ENCODE results near the gene TEKTIP1.
"Not testable (repeated sequence)": the region's sequence is repeated elsewhere in the genome, so short reads cannot be mapped to it uniquely, and the experiment has no call there.

Gene TEKTIP1

GRCh38 chr19:3524078-3524842, 14.7 kb upstream of the TEKTIP1 start:
- no peak for DNase-seq

GRCh38 chr19:3524904-3525451, 14.0 kb upstream of the TEKTIP1 start:
- DNase-seq: no peak

GRCh38 chr19:3526507-3527237, 12.3 kb upstream of the TEKTIP1 start:
- DNase-seq: no peak

DNA sequence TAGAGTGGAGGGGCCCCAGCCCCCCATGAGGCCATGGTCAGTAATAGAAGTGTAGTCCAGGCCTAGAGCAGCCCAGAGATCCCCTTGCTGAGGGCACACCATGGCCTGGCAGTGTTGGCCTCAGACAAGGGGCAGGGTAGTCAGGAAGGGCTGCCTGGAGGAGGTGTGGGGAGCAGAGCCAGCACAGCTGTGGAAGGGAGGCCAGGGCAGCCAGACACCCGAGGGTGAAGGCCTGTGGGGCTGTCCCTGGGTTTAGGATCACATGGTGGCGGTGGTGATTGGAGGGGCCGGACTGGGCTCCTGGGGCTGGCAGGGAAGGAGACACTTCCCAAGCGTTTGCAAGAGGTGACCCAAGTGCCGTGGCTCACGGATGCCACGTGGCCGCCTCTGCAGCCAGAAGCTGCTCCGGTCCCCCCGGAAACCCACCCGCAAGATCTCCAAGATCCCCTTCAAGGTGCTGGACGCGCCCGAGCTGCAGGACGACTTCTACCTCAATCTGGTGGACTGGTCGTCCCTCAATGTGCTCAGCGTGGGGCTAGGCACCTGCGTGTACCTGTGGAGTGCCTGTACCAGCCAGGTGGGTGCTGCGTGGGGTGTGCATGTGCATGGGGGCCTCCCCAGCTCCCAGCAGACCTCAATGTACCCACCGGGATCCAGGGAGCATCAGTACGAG, 11.6 kb upstream of the TEKTIP1 start:
- DNase-seq: no peak

DNA sequence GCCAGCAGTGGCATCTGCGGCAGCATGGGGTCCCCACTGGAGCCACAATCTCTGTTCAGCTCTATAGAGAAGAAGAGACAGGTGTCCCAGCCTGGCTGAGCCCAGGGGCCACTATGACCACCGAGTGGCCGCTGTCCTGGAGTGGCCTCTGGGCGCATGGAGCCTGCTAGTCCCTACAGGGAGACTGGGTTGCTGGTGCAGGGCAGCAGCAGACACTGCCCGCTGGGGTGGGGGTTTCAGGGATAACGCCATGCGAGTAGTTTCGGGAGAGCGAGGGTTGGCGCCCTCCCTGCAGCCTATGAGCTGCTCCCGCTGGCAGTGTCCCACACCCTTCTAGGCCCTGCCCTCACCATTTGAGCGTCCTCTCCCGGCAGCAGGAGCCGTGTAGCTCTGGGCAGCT, 10.9 kb upstream of the TEKTIP1 start:
- DNase-seq: no peak

- DNase-seq: no peak
These were observed 10.3 kb upstream of the TEKTIP1 start for GRCh38 chr19:3528539-3529211.

- DNase-seq: not testable (repeated sequence)
These were observed 9.7 kb upstream of the TEKTIP1 start for GRCh38 chr19:3529299-3529698.

GRCh38 chr19:3530389-3530788, 8.6 kb upstream of the TEKTIP1 start:
- no peak for DNase-seq

DNA sequence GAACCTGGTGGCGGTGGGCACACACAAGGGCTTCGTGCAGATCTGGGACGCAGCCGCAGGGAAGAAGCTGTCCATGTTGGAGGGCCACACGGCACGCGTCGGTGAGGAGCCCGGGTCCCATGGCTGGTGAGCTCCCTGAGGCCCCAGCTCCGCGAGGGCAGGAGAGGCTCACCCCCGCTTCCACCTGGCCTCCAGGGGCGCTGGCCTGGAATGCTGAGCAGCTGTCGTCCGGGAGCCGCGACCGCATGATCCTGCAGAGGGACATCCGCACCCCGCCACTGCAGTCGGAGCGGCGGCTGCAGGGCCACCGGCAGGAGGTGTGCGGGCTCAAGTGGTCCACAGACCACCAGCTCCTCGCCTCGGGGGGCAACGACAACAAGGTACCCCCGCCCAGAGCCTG, 7.3 kb upstream of the TEKTIP1 start:
- DNase-seq: no peak

DNA sequence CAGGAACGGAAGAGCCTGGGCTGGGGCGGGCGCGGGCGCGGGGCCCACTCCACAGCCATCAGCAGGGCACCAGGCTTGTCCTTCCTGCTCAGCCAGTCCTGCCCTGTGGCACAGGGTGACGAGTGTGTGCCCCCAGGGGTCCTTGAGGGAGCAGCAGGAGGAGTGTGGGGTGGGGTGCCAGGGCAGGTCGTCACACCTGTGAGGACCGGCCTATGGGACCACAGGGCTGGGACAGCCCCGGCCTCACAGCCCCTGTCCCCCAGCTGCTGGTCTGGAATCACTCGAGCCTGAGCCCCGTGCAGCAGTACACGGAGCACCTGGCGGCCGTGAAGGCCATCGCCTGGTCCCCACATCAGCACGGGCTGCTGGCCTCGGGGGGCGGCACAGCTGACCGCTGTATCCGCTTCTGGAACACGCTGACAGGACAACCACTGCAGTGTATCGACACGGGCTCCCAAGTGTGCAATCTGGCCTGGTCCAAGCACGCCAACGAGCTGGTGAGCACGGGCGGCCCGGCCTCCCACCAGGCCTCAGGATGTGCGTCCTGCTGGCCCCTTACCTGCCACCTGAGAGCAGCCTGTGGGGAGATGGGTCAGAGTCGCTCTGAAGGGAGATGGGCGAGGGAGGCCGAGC, 6.7 kb upstream of the TEKTIP1 start:
- no peak for DNase-seq

- no peak for DNase-seq
These were observed 5.9 kb upstream of the TEKTIP1 start for GRCh38 chr19:3533033-3533432.

DNA sequence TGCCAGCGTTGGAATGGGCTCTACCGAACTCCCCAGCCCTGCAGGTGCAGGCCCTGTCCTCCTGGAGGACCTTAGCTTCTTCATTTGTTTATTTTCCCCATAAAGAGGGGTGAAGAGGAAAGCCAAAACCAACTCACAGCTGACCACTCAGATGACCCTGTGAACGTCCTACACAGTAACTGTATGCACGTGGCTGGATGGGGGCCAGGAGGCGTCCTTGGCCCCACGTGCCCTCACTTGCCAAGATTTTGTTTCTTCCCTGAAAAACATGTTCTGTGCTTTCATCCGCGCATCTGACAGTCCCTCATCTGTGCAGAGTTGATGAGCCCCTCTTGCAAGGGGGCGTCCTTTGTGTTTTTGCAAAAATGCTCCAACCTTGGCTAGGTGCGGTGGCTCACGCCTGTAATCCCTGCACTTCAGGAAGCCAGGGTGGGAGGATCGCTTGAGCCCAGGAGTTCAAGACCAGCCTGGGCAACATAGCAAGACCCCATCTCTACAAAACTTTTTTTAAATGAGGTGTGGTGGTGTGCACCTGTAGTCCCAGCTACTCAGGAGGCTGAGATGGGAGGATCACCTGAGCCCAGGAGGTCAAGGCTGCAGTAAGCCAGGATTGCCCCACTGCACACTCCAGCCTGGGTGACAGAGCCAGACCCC, 5.3 kb upstream of the TEKTIP1 start:
- DNase-seq: no peak

- DNase-seq: no peak
These were observed 4.4 kb upstream of the TEKTIP1 start for GRCh38 chr19:3534375-3535234.

GRCh38 chr19:3535235-3535535, 3.8 kb upstream of the TEKTIP1 start:
- DNase-seq: no peak

- DNase-seq: no peak
These were observed 3.4 kb upstream of the TEKTIP1 start for GRCh38 chr19:3535563-3535965.

GRCh38 chr19:3535981-3536380, 3.0 kb upstream of the TEKTIP1 start:
- DNase-seq: no peak

DNA sequence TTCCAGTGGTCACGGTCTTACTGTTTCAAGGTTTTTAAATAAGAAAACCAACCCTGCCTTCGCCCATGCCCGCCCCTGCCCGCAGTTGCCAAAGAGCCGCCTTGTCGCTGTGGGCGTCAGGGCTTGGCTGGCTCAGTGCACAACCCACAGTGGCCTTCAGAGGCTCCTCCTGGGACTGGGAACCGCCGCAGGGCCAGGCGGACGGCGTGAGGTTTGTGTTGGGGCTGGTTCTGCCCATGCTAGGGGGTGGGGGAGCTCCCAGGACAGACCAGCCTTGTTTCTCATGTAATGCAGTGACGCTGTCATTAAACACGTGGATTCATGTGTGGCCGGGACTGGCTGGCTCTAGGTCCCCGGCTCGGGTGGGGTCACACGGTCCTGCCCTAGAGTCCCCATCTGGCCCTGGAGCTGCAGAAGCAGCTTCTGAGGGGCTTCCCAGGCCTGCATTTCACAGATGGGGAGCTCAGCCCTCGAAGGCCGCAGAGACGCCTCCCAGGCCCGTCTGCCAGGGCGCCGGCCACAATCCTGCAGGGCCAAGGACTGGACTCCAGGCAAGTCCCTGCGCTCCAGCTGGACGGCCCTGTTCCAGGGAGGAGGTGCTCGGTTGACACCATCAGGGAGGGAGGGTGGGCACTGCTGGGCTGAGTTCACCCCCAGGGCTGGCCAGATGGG, 2.4 kb upstream of the TEKTIP1 start:
- DNase-seq: no peak

DNA sequence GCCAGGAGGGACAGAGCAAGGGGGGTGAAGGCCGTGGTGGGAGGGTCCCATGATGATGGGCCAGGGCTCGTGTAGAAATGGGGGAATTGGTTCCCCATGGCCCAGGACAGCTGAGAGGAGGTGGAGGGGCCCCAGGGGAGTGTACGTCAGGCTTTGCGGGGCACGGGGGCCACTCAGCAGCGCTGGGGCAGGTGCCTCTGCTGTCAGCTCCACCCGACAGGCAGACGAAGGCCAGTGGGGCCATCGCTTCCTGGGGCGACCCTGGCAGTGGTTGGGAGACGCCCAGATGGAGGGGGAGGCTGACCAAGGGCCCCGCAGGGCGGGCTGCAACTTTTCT, 1.9 kb upstream of the TEKTIP1 start:
- DNase-seq: no peak

DNA sequence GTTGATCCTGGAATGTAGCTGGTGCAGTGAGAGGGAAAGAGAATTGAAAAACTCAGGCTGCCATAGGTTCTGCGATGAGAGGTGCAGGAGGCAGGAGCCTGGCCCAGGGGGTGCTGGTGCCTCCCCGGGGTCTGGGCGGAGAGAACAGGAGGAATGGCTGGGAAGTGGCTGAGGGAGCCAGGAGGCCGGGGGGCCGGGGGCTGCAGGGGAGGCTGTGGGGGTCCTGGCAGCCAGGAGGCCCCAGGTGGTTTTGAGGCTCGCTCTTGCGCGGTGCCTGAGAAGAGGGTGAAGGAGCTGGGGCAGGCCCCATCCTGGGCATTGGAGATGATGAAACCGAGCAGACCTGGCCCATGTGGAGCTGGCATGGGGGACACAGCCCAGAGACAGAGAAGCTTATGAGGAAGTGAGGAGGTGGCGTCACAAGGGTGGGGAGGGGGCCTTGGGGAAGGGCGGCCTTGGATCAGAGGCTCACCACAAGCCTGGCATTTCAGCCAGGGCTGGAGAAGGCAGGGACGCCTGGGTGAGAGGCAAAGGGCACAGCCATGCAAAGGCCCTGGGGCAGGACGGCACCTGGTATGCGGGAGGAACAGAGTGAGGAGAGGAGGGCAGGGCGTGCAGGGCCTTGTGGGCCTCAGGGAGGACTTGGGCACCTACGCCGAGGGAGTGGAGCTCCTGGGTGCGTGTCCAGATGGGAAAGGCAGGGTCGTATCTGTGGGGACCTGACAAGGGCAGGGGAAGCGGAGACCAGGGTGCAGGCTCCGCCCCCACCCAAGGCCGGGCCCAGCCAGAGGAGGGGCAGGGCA, 1.3 kb upstream of the TEKTIP1 start:
- no peak for DNase-seq
